SK-N-SH (cell line): Measurements from ENCODE around the gene STRBP. TPM values are rescaled to one million over a fixed set of nuclear protein-coding genes. Genes with fewer than 3 reads are reported as not detected.

Experiments used
- CTCF ChIA-PET: fragments of 300-600, 350-600 bp; formaldehyde crosslinking; extraction: SDS; loops from one replicate; lab custom pipeline; 2021; lab: Yijun Ruan, JAX
- POLR2A ChIA-PET: fragments of 350-600 bp; sonication (Branson Sonifier 250); formaldehyde crosslinking; extraction: SDS; loops from one replicate; lab custom pipeline; 2020; ENCODE audit warnings: antibody characterized with exemption, inconsistent platforms; lab: Yijun Ruan, JAX
- DNase-seq: peaks from one replicate; pipeline ENCODE4 v3.0.0; 2012
- H2AFZ ChIP-seq: fragments of 200-600 bp; sonication (generic); 2 replicates; pipeline ENCODE4 v1.8.1; 2016; ENCODE audit warnings: antibody characterized with exemption, mild to moderate bottlenecking, low read depth
- H3F3A ChIP-seq: fragments of 200-600 bp; sonication (generic); replicated peaks from 2 replicates; pipeline ENCODE3; 2016; ENCODE audit warnings: antibody characterized with exemption, mild to moderate bottlenecking; ENCODE audit not compliant: insufficient read depth
- H3K27ac ChIP-seq, 2 experiments: fragments of 200-500 bp in 1 of 2; fragments of 200-600 bp in 1 of 2; sonication (Bioruptor generic) in 1 of 2; sonication (generic), shearing (Covaris generic) in 1 of 2; 2 replicates each; pipeline versions ENCODE4 v1.5.1 to v1.6.1; 2014 to 2016; ENCODE audit warnings: low read depth in 2 of 2, inconsistent platforms in 1 of 2, low read length in 1 of 2, mild to moderate bottlenecking in 1 of 2, mixed read lengths in 1 of 2
- H3K27me3 ChIP-seq: fragments of 200-600 bp; sonication (generic), shearing (Covaris generic); 2 replicates; pipeline ENCODE4 v1.6.1; 2016; ENCODE audit warnings: mixed run types; ENCODE audit not compliant: insufficient read depth
- H3K36me3 ChIP-seq, 2 experiments: fragments of 200-500 bp in 1 of 2; fragments of 200-600 bp in 1 of 2; sonication (Bioruptor generic) in 1 of 2; sonication (generic) in 1 of 2; replicated peaks in 1 of 2; 2 replicates each; pipeline versions ENCODE3 to v1.5.1; 2014 to 2016; ENCODE audit warnings: low read length in 1 of 2, mild to moderate bottlenecking in 1 of 2; ENCODE audit not compliant: insufficient read depth in 2 of 2, control insufficient read depth in 1 of 2
- H3K4me1 ChIP-seq, 2 experiments: fragments of 200-500 bp in 1 of 2; fragments of 200-600 bp in 1 of 2; sonication (Bioruptor generic) in 1 of 2; sonication (generic), shearing (Covaris generic) in 1 of 2; 2 replicates each; pipeline versions ENCODE4 v1.5.1 to v1.6.1; 2014 to 2016; ENCODE audit warnings: low read depth in 1 of 2, low read length in 1 of 2, mixed run types in 1 of 2; ENCODE audit not compliant: insufficient read depth in 2 of 2, control insufficient read depth in 1 of 2
- H3K4me2 ChIP-seq: fragments of 200-600 bp; sonication (generic), shearing (Covaris generic); 2 replicates; pipeline ENCODE4 v1.6.1; 2017; ENCODE audit warnings: mixed run types
- H3K4me3 ChIP-seq, 2 experiments: fragments of 200-500 bp in 1 of 2; fragments of 200-600 bp in 1 of 2; sonication (Bioruptor generic) in 1 of 2; sonication (generic), shearing (Covaris generic) in 1 of 2; 2 replicates each; pipeline versions ENCODE4 v1.5.1 to v1.8.1; 2014 to 2016; ENCODE audit warnings: low read depth in 2 of 2, inconsistent platforms in 1 of 2, low read length in 1 of 2, mild to moderate bottlenecking in 1 of 2, mixed read lengths in 1 of 2, moderate library complexity in 1 of 2
- H3K79me2 ChIP-seq: fragments of 200-600 bp; sonication (generic); 2 replicates; pipeline ENCODE4 v1.8.1; 2017; ENCODE audit warnings: mild to moderate bottlenecking; ENCODE audit not compliant: insufficient read depth
- H3K9ac ChIP-seq: fragments of 200-600 bp; sonication (generic); 2 replicates; pipeline ENCODE4 v1.6.1; 2017; ENCODE audit warnings: mixed run types
- H3K9me2 ChIP-seq: fragments of 200-600 bp; sonication (generic); 2 replicates; pipeline ENCODE4 v1.6.1; 2017; ENCODE audit warnings: mixed run types
- H3K9me3 ChIP-seq: fragments of 200-600 bp; sonication (generic); 2 replicates; pipeline ENCODE4 v1.6.1; 2017; ENCODE audit warnings: mixed run types, mild to moderate bottlenecking, moderate library complexity
- H4K20me1 ChIP-seq: fragments of 200-600 bp; sonication (generic); 2 replicates; pipeline ENCODE4 v1.6.1; 2017; ENCODE audit warnings: mild to moderate bottlenecking, mixed run types; ENCODE audit not compliant: insufficient read depth
- ELF1 ChIP-seq: IDR thresholded peaks from 2 replicates; pipeline ENCODE4 v1.4.0; 2012
- FOXM1 ChIP-seq: IDR thresholded peaks from 2 replicates; pipeline ENCODE4 v1.4.0; 2012; ENCODE audit warnings: low read depth, mild to moderate bottlenecking
- GABPA ChIP-seq: IDR thresholded peaks from 2 replicates; pipeline ENCODE4 v1.4.0; 2012; ENCODE audit warnings: low read depth, mild to moderate bottlenecking
- GATA2 ChIP-seq: sonication (generic); formaldehyde crosslinking; IDR thresholded peaks from 2 replicates; pipeline ENCODE4 v1.5.0; 2020; ENCODE audit warnings: mild to moderate bottlenecking, missing genetic modification reagents
- NRF1 ChIP-seq: IDR thresholded peaks from 2 replicates; pipeline ENCODE4 v1.6.1; 2012; ENCODE audit warnings: low read depth, mild to moderate bottlenecking, low read length
- RCOR1 ChIP-seq: fragments of 150-350 bp; IDR thresholded peaks from 2 replicates; pipeline ENCODE4 v1.6.1; 2017; ENCODE audit warnings: antibody characterized with exemption, low read length
- REST ChIP-seq: IDR thresholded peaks from 2 replicates; pipeline ENCODE4 v1.6.1; 2012; ENCODE audit warnings: mild to moderate bottlenecking, low read depth, low read length, moderate library complexity
- WGBS: methylation state at CpG from one replicate; pipeline ENCODE4 v1.1.6; 2017; ENCODE audit warnings: low lambda C conversion rate; 5-methylcytosine and 5-hydroxymethylcytosine counted together
- polyA plus RNA-seq, 3 experiments: library from polyadenylated mRNA; depleted of rRNA; stranded (reverse); fragments of >200 nt; gene quantifications; 2 replicates each; pipeline ENCODE4 v1.2.3, GENCODE V29; 2012
- TF ChIP-seq, protein P1 (sequence below): IDR thresholded peaks from 2 replicates; pipeline ENCODE4; 2012
- TF ChIP-seq, protein P2 (sequence below): IDR thresholded peaks from 2 replicates; pipeline ENCODE4 v1.4.0; 2012; ENCODE audit warnings: low read depth, borderline replicate concordance

STRBP gene
- polyA plus RNA-seq, 1 of the 3 experiments (the other 2 are of a cell fraction), result 5.9 TPM

DNA sequence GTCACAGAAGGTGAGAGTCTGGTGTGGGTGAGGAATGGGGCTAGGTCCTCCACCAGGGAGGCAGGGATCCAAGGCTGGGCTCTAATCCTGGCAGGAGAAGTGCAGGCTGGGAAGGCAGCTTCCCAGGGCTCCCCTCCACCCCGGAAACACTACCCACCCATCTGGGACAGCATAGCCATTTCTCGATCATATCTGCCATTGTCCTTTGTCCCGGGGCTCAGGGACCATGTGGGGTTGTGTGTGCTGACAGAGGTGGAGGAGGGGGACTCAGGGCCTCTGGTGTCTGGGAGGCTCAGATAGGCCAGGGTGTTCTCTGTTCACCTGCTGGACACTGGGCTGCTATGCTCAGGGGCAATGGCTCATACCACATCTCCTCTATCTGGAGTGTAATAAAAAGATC is 32.2 kb upstream of the STRBP start (continued):
- TF ChIP-seq REST (no peak), ELF1 (no peak)
- TF ChIP-seq, protein P1, sequence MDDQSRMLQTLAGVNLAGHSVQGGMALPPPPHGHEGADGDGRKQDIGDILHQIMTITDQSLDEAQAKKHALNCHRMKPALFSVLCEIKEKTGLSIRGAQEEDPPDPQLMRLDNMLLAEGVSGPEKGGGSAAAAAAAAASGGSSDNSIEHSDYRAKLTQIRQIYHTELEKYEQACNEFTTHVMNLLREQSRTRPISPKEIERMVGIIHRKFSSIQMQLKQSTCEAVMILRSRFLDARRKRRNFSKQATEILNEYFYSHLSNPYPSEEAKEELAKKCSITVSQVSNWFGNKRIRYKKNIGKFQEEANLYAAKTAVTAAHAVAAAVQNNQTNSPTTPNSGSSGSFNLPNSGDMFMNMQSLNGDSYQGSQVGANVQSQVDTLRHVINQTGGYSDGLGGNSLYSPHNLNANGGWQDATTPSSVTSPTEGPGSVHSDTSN, result no peak

GRCh38 chr9:123299558-123300126 is 31.3 kb upstream of the STRBP start:
- H3K9ac ChIP-seq, result no peak overlapping the region
- H3F3A ChIP-seq, result peaks cover 3% of the 10 kb centered on the region
- H3K27me3 ChIP-seq, result 0 out of 2 replicates have a peak, but pooled peaks cover 7% of the 10 kb centered on the region
- H3K79me2 ChIP-seq, result no peaks in the 10 kb centered on the region
- no peak overlapping the region for H3K4me3 ChIP-seq
- CTCF ChIA-PET, result interaction anchor here (1.0 to 1.2 kb wide), 2 partner anchors 50 to 52 kb away, joined by 3 read pairs; no protein-coding TSS in a partner anchor
- H3K27ac ChIP-seq, result peak overlapping the region in 1 of 2 experiments; percentile 31; a peak in 1 of 4 replicates
- H3K36me3 ChIP-seq, result no peaks in the 10 kb centered on the region
- H3K4me1 ChIP-seq, result peaks cover 0 to 9% of the 10 kb centered on the region in 2 experiments; a peak in 1 of 4 replicates
- WGBS, result 64% methylated on average over 10 of the region's 10 CpGs
- peak; percentile 66 for DNase-seq
- no peaks in the 10 kb centered on the region for H3K9me3 ChIP-seq
- no peak overlapping the region for H2AFZ ChIP-seq
- TF ChIP-seq FOXM1 (no peak), GATA2 (CRISPR knock-in tag) (peak; percentile 54), GABPA (no peak), NRF1 (no peak), RCOR1 (no peak)
- TF ChIP-seq, protein P2, sequence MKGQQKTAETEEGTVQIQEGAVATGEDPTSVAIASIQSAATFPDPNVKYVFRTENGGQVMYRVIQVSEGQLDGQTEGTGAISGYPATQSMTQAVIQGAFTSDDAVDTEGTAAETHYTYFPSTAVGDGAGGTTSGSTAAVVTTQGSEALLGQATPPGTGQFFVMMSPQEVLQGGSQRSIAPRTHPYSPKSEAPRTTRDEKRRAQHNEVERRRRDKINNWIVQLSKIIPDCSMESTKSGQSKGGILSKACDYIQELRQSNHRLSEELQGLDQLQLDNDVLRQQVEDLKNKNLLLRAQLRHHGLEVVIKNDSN, result no peak
- TF ChIP-seq, protein P1, result no peak
- no peaks in the 10 kb centered on the region; the same call in 1 of the 2 replicates for H3K9me2 ChIP-seq
- no peak overlapping the region for H3K4me2 ChIP-seq
- no peaks in the 10 kb centered on the region for H4K20me1 ChIP-seq
- POLR2A ChIA-PET, result no interaction called here
